ENCODE results near the gene SMAD6. TPM values are rescaled to one million over a fixed set of nuclear protein-coding genes. Genes with fewer than 3 reads are reported as not detected.

SMAD6 gene
- total and polyA plus RNA-seq, 2 donors (not counting 1 experiment from before 2014, with no cell fraction given): 0.03 to 0.37 TPM

GRCh38 chr15:66775127-66776105, 73.4 kb downstream of the SMAD6 start:
- ChIA-PET CTCF (interaction anchor here (0.8 to 3.9 kb wide), 7 partner anchors 30 to 173 kb away, joined by 3 to 17 read pairs (median 6); no protein-coding TSS in a partner anchor), POLR2A (interaction anchor here (0.5 kb wide), 1 partner anchor 78 kb away, joined by 10 read pairs; no protein-coding TSS in a partner anchor)
- no peak for DNase-seq
- WGBS (ENCODE audit: insufficient coverage): 91% methylated on average over 14 of the region's 18 CpGs
- H3K27ac ChIP-seq (ENCODE audit: low read length in 2 of 2): no peak overlapping the region
- H3K79me2 ChIP-seq (ENCODE audit: control insufficient read depth, insufficient read depth, low read length): no peaks in the 10 kb centered on the region
- no peak overlapping the region for H2AFZ ChIP-seq (ENCODE audit: insufficient read depth, low read depth, low read length, poor library complexity, severe bottlenecking)
- TF ChIP-seq, protein P1, sequence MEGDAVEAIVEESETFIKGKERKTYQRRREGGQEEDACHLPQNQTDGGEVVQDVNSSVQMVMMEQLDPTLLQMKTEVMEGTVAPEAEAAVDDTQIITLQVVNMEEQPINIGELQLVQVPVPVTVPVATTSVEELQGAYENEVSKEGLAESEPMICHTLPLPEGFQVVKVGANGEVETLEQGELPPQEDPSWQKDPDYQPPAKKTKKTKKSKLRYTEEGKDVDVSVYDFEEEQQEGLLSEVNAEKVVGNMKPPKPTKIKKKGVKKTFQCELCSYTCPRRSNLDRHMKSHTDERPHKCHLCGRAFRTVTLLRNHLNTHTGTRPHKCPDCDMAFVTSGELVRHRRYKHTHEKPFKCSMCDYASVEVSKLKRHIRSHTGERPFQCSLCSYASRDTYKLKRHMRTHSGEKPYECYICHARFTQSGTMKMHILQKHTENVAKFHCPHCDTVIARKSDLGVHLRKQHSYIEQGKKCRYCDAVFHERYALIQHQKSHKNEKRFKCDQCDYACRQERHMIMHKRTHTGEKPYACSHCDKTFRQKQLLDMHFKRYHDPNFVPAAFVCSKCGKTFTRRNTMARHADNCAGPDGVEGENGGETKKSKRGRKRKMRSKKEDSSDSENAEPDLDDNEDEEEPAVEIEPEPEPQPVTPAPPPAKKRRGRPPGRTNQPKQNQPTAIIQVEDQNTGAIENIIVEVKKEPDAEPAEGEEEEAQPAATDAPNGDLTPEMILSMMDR (IDR thresholded peaks at IDR 0.05): no peak
- no peak for TF ChIP-seq EZH2 (IDR thresholded peaks at IDR 0.05; ENCODE audit: borderline replicate concordance, insufficient read depth, low read depth, low read length, poor library complexity, severe bottlenecking)
- H4K20me1 ChIP-seq (ENCODE audit: control insufficient read depth, insufficient read depth, low read length, poor library complexity, severe bottlenecking): no peaks in the 10 kb centered on the region
- H3K4me3 ChIP-seq (ENCODE audit: control extremely low read depth in 1 of 5, extremely low read depth in 1 of 5, insufficient read depth in 1 of 5, low read depth in 2 of 5, low read length in 4 of 5): no peak overlapping the region
- H3K4me3 Mint-ChIP-seq: no peak overlapping the region
- H3K9me3 ChIP-seq (ENCODE audit: control extremely low read depth in 1 of 3, control insufficient read depth in 2 of 3, insufficient read depth in 1 of 3, low read length in 2 of 3): no peaks in the 10 kb centered on the region
- no peaks in the 10 kb centered on the region for H3K4me1 Mint-ChIP-seq
- H3K9ac ChIP-seq (ENCODE audit: low read length): no peak overlapping the region
- H3K27me3 ChIP-seq (replicated peaks in 1 of 4; ENCODE audit: control extremely low read depth in 1 of 4, control insufficient read depth in 3 of 4, insufficient read depth in 4 of 4, low read length in 3 of 4): no peaks in the 10 kb centered on the region
- ATAC-seq (ENCODE audit: low read depth): no peak
- H3K9me3 Mint-ChIP-seq (ENCODE audit: insufficient read depth): no peaks in the 10 kb centered on the region
- H3K4me2 ChIP-seq (replicated peaks; ENCODE audit: low read depth, low read length, poor library complexity, severe bottlenecking): no peak overlapping the region
- no peaks in the 10 kb centered on the region for H3K36me3 ChIP-seq (replicated peaks in 1 of 2; ENCODE audit: control extremely low read depth in 1 of 2, control insufficient read depth in 1 of 2, extremely low read depth in 1 of 2, insufficient read depth in 2 of 2, low read length in 1 of 2)
- intact Hi-C loops (cut with micrococcal nuclease): no loop called here
- H3K27ac Mint-ChIP-seq: no peak overlapping the region
- no peaks in the 10 kb centered on the region for H3K27me3 Mint-ChIP-seq
- H3K4me1 ChIP-seq (ENCODE audit: control insufficient read depth in 2 of 2, insufficient read depth in 2 of 2, low read length in 2 of 2): no peaks in the 10 kb centered on the region

GRCh38 chr15:66777054-66777453, 75.0 kb downstream of the SMAD6 start:
- Histone ChIP-seq H3K79me2 (ENCODE audit: control insufficient read depth, insufficient read depth, low read length) (no peaks in the 10 kb centered on the region), H3K9ac (ENCODE audit: low read length) (no peak overlapping the region), H3K27me3 (replicated peaks in 1 of 4; ENCODE audit: control extremely low read depth in 1 of 4, control insufficient read depth in 3 of 4, insufficient read depth in 4 of 4, low read length in 3 of 4) (no peaks in the 10 kb centered on the region), H3K36me3 (replicated peaks in 1 of 2; ENCODE audit: control extremely low read depth in 1 of 2, control insufficient read depth in 1 of 2, extremely low read depth in 1 of 2, insufficient read depth in 2 of 2, low read length in 1 of 2) (no peaks in the 10 kb centered on the region), H2AFZ (ENCODE audit: insufficient read depth, low read depth, low read length, poor library complexity, severe bottlenecking) (no peak overlapping the region), H3K4me1 (ENCODE audit: control insufficient read depth in 2 of 2, insufficient read depth in 2 of 2, low read length in 2 of 2) (no peaks in the 10 kb centered on the region), H3K27ac (ENCODE audit: low read length in 2 of 2) (no peak overlapping the region), H3K4me3 (ENCODE audit: control extremely low read depth in 1 of 5, extremely low read depth in 1 of 5, insufficient read depth in 1 of 5, low read depth in 2 of 5, low read length in 4 of 5) (no peak overlapping the region), H4K20me1 (ENCODE audit: control insufficient read depth, insufficient read depth, low read length, poor library complexity, severe bottlenecking) (no peaks in the 10 kb centered on the region), H3K9me3 (ENCODE audit: control extremely low read depth in 1 of 3, control insufficient read depth in 2 of 3, insufficient read depth in 1 of 3, low read length in 2 of 3) (no peaks in the 10 kb centered on the region), H3K4me2 (replicated peaks; ENCODE audit: low read depth, low read length, poor library complexity, severe bottlenecking) (no peak overlapping the region)
- CTCF ChIA-PET: interaction anchor here (2.2 kb wide), 1 partner anchor 158 kb away, joined by 7 read pairs; no protein-coding TSS in a partner anchor
- no peak for DNase-seq
- Mint-ChIP-seq H3K9me3 (ENCODE audit: insufficient read depth) (no peaks in the 10 kb centered on the region), H3K4me3 (no peak overlapping the region), H3K27ac (no peak overlapping the region), H3K4me1 (no peaks in the 10 kb centered on the region), H3K27me3 (no peaks in the 10 kb centered on the region)
- WGBS (ENCODE audit: insufficient coverage): 92% methylated on average over 4 of the region's 6 CpGs
- no peak for ATAC-seq (ENCODE audit: low read depth)
- TF ChIP-seq, protein P1 (IDR thresholded peaks at IDR 0.05): no peak
- TF ChIP-seq EZH2 (IDR thresholded peaks at IDR 0.05; ENCODE audit: borderline replicate concordance, insufficient read depth, low read depth, low read length, poor library complexity, severe bottlenecking): no peak
- intact Hi-C loops (cut with micrococcal nuclease): no loop called here
- POLR2A ChIA-PET: no interaction called here
